NCI-H146 treated with DMSO at 0.1 percent for 48 hours (cell line): ENCODE measurements around the gene TNP1.

Experiments used
- DNase-seq: peaks from one replicate; lab custom pipeline; 2025; ENCODE audit not compliant: unreplicated experiment; lab: John Stamatoyannopoulos, UW

TNP1 gene

DNA sequence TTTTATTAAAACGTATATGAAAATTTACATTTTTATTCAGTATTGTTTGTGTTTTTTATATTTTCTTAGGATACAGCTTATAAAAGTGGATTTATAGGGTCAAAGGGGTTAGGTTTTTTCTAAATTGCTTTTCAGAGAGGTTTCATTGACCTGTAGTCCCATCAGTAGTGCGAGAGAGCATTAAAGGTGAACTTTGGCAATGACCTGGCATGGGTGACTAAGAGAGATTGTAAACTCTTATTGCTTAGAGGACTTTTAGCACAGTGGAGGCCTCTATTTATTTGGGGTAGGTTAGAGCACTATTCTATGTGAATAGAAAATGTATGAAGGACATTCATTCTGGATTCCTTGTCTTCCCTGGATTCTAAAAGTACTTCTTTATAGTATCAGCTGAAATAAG, 16.0 kb upstream of the TNP1 start:
- no peak for DNase-seq

DNA sequence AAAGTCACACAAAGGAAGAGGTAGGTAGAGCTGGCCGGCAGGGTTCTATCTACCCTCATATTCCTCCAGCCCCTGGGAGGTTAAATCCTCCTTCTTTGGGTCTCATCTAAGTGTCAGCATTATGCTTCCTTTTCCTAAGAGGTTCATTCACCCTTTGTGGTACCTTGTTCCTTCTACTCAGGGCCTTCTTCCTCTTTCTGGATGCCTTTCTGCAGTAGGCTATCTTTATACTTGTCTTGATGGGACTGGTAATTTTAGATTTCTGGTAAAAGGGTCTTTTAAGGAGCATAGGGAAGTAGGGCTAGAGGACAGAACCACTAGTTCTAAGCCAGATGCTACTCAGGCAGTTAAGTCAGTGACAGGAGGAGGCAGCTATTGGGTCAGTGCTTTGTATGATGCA, 13.7 kb upstream of the TNP1 start:
- DNase-seq, result no peak

DNA sequence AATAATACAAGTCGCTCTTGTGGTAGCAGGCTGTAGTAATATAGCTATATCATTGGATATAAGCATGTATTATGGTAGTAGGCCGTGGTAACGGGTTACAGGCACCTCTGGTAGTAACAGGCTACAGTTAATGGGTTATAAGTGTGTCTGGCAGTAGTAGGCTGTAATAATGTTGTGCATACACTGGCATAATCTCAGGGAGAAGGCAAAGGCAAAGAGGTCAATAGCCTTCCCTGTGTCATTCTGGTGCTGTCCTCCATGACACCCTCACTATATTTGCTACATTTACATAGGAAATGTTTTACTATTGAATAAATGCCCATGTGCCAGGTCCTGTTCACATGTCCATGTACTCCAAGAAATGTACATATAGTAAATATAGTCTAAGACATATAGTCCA, 12.8 kb upstream of the TNP1 start:
- DNase-seq, result no peak

DNA sequence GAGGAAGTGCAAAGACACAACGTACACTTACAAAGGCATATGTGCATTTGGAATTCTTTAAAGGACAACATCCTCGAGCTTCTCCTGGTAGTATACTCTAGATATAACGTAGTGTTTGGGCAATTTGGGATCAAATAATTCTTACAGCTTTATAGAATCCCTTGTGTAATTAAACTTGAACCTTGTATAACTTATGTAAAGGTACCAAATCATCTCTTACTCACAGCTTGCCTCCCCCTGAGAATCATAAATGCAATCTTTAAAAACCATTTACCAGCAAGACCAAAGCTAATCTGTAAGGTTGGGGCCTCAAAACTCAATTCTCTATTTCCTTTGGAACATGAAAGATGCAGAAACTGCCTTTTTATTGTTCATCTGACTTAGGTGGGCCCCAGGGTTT, 12.2 kb upstream of the TNP1 start:
- no peak for DNase-seq

DNA sequence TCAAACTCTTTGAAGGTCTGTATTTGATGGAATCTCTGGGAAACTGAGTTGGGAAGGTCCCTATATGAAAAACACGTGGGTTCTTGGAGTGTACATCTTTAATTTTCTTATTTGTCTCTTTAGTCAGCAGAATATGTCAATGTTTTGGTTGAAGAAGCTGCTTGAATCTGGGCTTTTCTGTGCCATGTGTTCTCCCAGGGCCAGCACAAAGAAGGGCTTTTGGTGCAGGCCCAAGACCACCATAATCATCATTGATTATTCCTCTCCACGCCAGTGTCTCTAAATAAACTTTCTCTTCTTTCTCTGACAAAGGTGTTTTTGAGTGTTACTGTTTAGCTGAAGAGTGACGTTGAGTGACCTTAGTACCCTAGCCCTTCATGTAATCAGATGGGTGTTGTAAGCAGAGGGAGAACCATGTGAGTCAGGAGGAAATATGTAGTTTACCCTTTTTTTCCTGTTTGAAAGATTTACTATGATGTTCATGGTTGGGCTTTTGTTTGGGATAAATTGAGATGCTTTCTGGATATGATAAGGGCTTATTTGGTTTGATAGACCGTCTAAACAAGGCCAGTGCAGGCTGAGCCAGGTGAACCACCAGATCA, 11.6 kb upstream of the TNP1 start:
- DNase-seq, result no peak

DNA sequence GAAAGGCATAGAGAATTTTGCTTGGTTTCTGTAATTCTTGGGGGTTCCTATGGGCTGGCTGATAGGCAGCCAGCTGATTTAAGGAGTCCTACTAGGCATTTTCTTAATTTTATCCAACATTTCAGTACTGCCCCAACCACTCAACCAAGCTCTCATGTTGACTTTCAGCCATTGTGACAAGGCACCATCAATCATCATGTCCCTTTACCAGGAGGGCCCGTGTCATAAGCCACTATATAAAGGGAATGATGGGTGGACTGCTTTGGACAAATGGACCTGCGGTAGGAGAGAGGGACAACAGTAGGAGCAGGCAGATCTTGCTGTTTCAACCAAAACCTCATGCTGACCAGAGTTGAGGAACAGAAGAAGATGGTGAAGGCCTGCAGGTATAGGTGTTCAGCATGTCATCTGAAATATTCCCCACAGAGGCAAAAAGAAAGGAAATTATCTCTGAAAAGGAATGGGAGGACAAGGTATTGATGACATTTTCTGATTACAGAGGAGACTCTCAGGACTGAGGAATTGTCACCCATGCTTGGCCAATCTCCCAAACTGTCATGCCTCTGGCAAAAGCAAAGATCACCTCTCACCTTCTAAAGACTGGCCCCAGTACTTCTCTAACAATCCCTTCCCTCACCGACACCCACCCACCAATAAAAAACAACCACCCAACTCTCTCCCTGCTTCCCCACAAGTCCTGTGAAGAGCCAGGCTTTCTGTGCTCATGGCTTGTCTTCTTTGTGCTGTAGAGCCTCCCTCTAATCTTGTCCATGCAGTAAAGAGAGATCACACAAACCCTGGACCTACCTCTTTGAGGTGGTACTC, 10.9 kb upstream of the TNP1 start:
- no peak for DNase-seq

DNA sequence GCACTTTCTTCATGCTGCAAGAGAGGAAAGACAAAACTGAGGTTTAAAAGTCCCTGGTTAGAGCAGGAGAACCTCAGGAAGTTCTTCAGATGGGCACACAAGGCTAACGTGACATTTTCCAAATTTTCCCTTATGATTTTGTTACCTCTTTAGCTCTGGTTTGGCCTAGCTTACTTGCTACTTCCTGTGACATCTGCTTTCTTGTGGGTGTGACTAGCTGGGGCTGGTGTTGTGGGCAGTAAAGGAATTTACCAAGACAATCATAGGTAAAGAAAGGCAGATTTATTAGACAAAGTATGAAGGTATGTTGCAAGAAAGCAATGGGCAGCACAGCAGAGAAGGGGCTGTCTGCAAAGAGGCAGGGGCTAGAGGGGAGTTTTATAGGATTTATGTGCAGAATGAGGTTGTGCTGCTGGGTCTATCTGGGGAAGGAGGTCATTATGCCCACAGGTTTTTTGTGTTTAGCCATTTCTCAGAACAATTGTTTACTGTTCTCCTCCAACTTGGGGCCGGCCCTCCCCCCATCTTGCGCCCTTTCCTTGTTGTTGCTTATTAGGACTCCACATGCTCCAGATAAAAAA, 6.7 kb upstream of the TNP1 start:
- no peak for DNase-seq

DNA sequence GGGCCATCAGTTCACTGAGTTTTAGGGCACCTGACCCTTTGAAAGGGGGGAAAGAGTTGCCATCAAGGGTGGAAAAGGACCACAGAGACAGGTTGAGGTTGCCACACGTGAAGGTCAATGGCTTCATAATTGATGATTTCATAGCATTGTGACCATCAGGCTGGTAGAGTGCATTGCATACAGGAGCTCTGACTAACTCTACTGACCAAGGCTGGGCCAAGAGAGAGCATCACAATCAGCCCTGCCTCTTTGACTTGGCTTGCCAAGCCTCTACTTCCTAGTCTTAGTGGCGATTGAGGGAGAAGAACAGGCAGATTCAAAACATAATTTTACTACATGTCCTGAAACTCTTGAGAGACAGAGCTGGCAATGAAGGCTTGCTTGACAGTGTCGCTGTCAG, 5.8 kb upstream of the TNP1 start:
- no peak for DNase-seq

DNA sequence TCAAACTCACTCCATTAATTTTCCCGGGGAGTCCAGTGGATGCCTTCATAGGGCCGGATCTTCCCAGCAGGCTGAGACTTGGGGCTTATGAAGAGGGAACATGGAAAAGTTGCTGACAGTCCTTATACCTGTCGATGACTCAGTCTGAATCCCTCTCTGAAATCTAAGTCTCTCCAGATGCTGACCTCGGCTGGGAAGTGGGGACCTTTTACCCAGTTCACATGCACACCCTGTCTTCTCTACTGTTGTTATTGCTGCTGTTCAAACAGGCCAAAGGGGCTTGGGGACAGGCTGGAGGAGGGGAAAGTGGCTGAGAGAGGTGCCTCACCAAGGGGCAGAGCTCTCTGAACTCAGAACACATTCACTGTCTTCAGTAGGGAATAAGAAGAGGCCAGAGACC, 4.1 kb upstream of the TNP1 start:
- no peak for DNase-seq

DNA sequence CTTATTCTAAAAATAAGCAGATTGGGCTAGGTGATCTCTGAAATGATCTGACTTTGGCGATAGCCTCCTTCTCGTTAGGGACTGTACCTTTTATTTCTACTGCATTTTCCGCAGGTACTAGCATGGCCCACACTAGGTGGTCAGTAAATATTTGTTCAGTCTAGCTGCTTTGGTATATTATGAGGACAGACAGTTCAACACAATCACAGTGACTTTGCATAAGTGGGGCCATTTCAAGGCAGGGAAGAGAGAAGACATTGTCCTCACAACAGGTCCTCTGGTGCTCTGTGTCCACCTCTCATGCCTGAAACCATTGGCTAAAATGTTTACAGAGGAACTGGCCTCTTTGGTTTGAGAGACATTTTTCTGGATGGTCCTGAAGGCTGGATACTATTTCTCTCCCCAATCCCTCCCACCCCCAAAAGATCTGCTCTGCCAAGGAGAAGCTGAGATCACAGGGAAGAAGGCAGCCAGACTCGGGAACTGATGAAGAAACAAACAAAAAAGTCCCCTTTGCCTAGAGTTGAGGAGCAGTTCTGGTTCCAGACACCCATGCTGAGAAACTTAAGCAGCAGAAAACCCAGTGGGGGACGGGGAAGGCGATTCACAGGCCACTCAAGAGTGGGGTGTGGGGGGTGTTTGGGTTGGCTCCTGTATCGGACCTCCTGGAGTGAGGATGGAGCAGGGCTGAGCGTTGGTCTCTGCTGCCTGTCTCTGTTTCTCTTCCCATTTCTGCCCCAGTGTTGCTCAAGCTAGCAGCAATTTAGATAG, 2.9 kb upstream of the TNP1 start:
- DNase-seq, result peak; percentile 64

DNA sequence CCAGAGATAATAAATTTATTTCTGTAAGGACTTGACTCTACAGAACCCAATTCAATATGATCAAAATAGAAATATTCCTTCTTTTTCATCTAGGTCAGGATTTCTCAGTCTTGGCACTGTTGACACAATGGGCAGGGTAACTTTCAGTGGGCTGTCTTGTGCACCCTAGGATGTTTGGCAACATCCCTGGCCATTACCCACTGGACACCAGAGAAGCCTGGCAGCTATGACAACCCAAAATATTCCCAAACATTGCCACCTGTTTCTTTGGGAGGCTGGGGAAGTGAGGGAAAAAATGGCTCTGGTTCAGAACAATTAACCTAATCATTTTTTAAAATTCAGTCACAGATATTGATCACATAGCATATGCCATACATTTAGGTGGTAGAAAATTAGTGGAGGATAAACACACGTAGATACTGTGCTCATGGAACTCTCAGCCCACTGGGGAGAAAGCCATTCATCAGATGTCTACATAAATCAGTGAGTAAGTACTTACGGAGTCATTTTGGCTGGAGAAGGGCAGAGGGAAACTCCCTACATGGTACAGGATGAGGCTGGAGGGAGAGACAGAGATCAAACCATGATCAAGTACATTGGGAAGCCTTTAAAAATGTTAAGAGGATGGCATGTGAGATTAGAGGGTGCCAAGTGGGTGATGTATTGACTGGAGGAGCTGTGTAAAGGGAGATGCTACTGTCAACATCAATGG, 718 bp upstream of the TNP1 start:
- DNase-seq, result no peak

DNA sequence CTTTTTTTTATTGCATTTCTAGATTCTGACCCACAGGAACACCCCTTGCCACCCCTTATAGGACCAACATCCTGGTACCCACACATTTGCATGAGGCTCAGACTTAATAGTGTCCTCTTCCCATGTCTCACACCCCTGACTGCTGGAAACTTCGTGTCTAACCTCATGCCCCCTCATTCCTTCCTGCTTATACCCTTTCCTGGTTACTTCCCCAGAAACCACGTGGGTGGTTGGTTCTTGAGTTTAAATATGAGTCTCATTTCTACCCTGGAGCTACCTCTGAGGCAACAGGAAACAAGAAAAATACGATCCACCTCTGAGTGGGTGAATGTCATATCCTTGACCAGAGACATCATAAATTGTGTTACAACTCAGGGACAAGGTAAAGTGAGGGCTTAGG, 1.6 kb downstream of the TNP1 start:
- no peak for DNase-seq

DNA sequence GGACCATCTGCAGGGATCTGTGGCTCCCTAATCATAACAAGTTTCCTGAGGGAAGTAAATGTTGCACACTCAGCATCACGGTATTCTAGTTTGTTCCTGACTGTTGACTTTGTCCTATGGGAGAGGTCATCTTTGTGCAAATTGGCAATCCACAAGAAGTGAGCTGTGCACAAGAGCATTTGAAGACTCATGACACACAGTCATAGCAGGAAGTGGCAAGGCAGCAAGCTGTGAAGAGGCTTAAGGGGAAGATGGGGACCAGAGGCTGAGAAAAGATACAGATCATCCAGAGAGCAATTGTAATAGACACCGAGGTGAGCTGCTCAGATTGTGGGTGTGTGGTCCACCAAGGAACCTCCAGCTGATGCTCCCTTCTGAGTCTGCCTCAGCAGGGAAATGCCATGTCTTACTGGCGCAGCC, 2.7 kb downstream of the TNP1 start:
- DNase-seq, result no peak

DNA sequence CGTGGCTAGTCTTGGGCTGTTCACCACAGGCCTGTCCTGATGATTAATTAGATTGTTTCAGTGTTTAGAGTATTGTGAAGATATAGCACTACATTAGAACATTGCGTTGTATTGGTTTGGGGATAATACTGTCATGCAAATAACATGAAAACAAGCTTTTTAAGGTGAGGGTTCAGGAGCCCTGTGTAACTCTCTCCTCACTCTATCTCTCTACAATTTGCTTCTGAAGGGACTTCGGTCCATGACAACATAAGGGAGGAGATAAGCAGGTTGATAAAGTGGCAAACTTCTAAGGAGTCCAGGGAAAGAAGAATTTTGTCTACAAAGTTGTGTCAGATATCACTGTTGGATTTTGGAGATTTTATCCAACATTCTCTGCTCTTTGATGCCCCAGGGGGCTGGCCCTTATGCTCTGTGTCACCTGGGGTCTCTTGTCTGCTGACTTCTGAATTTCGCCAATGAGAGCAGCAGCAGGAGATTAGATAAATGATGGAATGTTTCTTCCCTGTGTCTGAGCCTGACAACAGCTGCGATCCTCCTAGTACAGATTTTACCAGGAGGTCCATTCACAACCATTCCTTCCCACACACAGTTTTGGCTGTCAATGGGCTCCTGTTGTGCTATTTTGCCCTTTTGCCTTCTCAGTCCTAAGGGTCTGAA, 3.3 kb downstream of the TNP1 start:
- DNase-seq, result no peak

DNA sequence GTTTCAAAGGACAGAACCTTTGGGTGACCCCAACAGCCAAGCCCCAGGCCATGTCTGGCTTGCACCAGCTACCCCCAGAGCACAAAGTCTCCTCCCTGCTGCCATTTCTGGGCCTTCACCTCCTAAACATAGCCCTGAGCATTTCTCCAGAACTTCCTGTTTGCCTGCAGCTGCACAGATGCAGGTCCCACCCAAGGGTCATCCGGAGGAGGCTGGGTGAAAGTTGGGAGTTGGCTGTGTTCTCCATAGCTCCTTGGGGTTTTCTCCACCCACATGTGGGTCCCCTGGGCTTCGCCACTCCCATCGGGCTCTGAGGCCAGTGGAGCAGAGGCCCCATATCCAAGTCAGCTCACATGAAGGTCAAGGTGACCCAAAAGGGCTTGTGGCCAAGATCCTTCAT, 4.3 kb downstream of the TNP1 start:
- no peak for DNase-seq

DNA sequence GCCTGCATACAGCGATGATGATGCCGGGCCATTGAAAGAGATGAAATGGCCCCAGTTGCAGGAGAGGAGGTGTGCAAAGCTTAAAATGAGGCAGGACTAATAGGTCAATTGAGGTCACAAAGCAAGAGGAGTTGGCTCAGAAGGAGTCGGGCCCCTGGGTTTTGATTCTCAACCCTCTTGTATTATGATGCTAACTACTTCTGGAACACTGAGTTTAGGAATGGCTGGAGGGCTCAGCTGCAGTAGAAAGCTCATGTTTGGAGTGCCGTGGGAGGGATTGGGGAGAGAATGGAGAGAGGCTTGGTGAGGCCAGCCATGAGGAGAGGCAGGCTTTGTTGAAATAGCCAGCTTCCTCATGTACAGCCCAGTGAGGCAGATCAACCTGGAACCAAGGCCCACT, 4.8 kb downstream of the TNP1 start:
- no peak for DNase-seq

DNA sequence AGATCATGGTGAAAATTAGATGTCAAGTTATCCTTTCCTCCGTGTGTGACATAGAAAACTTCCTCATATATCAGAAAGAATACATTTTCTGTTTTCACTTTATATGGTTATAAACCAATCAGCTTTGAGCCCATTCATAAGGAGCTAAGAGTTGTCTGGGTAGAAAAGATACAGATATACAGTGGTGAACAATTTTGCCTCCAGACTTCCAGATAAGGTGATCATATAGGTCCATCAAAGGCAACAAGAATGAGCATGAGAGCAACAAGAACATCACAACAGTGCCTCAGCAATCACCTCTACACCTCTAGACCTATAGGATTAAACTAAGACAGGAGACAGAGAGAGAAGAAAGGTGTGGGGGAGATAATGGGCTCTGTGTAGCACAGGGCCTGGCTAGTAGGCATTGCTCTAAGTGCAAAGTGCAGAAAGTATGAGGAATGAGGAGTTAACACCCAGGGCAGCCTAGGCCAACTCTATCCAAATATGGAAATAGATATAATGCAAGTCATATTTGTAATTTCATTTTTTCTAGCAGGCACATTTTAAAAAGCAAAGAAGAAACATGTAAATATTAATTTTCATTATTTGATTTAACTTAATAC, 8.3 kb downstream of the TNP1 start:
- no peak for DNase-seq

DNA sequence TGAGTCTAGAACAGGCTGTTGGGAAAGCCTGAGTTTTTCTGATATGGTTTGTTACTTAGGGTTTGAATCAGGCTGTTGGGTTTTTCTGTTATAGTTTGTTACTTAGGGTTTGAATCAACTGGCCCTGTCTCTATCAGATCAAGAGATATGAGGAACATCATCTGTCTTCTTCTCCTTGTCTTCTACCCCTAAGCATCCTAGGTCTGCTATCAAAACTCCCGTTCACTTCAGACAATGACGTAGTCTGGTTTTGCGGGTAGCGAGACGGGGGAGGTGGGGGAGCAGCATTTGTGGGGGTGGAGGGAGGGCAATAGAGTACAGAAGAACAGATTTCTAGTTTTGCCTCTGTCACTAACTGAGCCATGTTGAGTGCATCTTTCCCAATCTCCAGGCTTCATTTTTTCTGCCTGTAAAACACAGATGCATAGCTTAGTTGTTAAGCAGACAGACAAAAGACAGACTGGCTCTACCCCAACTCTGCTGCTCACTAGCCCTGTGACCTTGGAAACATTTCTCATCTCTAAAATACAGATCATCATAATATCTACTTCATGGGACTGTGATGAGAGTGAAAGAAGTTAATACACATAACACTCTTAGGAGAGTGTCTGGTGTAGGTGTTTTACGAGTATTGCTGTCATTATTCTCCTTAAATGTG, 9.1 kb downstream of the TNP1 start:
- DNase-seq, result no peak

DNA sequence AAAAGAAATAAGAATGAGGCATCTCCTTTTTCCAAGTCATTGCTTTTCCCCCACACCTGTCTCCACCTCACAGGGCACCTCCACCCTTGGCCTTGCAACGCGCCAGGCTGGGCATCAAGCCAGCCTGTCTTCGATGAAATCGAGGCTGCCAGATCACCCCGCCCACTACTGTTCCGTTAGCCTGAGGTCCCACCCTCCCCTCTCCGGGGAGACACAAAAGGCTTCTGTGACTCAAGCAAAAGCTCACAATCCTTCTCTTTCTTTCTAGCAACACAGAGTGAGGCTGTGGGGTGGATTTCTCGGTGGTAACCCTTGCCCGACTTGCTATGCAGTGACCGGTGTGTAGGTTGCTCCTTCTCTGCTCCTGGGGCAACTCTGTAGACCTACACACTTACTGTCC, 9.9 kb downstream of the TNP1 start:
- DNase-seq, result no peak

DNA sequence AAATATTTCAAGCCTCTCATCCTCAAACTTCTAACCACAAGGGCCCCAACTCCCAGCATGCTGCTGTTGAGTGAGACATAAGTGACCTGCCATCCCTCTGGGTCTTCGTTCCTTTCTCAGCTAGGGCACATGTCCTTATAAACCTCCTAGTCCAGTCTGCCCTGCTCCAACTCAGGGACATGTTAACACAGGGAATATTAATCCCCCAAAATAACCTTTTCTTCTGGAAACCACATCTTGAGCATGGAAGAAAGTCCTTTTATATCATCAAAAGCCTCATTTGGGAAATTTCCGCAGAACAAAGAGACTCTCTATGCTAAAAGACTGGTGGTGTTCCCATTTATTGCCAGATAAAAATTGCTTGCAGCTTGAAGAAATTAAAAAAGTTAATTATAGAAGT, 14.4 kb downstream of the TNP1 start:
- no peak for DNase-seq
